Measurements from ENCODE around the gene SPEN.

The SPEN gene

DNA sequence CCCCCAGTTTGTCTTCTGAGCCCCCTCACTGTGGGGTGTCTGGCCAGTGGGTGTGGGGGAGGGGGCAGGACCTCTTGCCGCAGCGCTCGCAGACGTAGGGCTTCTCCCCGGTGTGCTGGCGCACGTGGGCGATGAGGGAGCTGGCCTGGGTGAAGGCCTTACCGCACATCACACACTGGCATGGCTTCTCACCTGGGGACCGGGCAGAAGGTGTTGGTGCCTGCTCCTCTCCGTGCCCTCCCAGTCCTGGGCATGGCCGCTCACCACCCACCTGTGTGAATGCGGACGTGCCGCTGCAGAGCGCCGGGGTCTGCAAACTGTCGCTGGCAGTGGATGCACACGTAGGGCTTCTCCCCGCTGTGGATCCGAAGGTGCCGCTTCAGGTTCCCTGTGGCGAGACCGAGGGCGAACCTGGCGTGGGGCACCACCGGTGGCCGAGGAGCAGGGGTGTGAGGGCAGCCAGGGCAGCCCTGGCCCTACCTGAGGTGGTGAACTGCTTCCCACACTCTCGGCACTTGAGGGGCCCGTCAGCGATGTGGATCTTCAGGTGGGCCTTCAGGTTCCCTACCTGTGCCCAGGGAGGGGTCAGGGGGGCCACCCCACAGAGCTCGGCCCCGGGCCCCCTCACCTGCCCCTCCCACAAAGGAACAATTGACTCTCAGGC lies 96.0 kb downstream of the SPEN start:
- H3K27me3 ChIP-seq (ENCODE audit: control insufficient read depth, insufficient read depth, low read length), result no peaks in the 10 kb centered on the region
- DNase-seq (ENCODE audit: low read depth, low spot score), result no peak
- peaks cover 38% of the 10 kb centered on the region for H3K36me3 ChIP-seq (ENCODE audit: control insufficient read depth, insufficient read depth, low read length)
- no peaks in the 10 kb centered on the region for H3K9me3 ChIP-seq (ENCODE audit: control insufficient read depth, insufficient read depth, low read length)
- WGBS (ENCODE audit: insufficient coverage, insufficient read length), result no CpG with 5 or more reads among the region's 33 CpGs
- no peak overlapping the region for H3K27ac ChIP-seq (ENCODE audit: low read length)
- H3K4me3 ChIP-seq (ENCODE audit: low read length), result no peak overlapping the region
- no peaks in the 10 kb centered on the region; the same call in 1 of the 2 replicates for H3K4me1 ChIP-seq (ENCODE audit: control insufficient read depth, insufficient read depth, low read length)

- H3K36me3 ChIP-seq (ENCODE audit: control insufficient read depth, insufficient read depth, low read length), result peaks cover 34% of the 10 kb centered on the region
- no CpG with 5 or more reads among the region's 22 CpGs for WGBS (ENCODE audit: insufficient coverage, insufficient read length)
These were observed 96.4 kb downstream of the SPEN start for GRCh38 chr1:15943992-15944307.

GRCh38 chr1:15944308-15945010 lies 97.0 kb downstream of the SPEN start:
- Histone ChIP-seq H3K9me3 (ENCODE audit: control insufficient read depth, insufficient read depth, low read length) (no peaks in the 10 kb centered on the region), H3K4me1 (ENCODE audit: control insufficient read depth, insufficient read depth, low read length) (no peaks in the 10 kb centered on the region; the same call in 1 of the 2 replicates), H3K27me3 (ENCODE audit: control insufficient read depth, insufficient read depth, low read length) (no peaks in the 10 kb centered on the region), H3K36me3 (ENCODE audit: control insufficient read depth, insufficient read depth, low read length) (peaks cover 31% of the 10 kb centered on the region), H3K27ac (ENCODE audit: low read length) (no peak overlapping the region), H3K4me3 (ENCODE audit: low read length) (no peak overlapping the region)
- no peak for DNase-seq (ENCODE audit: low read depth, low spot score)
- WGBS (ENCODE audit: insufficient coverage, insufficient read length), result no CpG with 5 or more reads among the region's 55 CpGs

More at GRCh38 chr1:15943992-15944307, 96.4 kb downstream of the SPEN start:
- H3K9me3 ChIP-seq (ENCODE audit: control insufficient read depth, insufficient read depth, low read length), result no peaks in the 10 kb centered on the region
- H3K4me1 ChIP-seq (ENCODE audit: control insufficient read depth, insufficient read depth, low read length), result no peaks in the 10 kb centered on the region; the same call in 1 of the 2 replicates
- H3K27ac ChIP-seq (ENCODE audit: low read length), result no peak overlapping the region
- no peak overlapping the region for H3K4me3 ChIP-seq (ENCODE audit: low read length)
- no peaks in the 10 kb centered on the region for H3K27me3 ChIP-seq (ENCODE audit: control insufficient read depth, insufficient read depth, low read length)
- DNase-seq (ENCODE audit: low read depth, low spot score), result no peak

DNA sequence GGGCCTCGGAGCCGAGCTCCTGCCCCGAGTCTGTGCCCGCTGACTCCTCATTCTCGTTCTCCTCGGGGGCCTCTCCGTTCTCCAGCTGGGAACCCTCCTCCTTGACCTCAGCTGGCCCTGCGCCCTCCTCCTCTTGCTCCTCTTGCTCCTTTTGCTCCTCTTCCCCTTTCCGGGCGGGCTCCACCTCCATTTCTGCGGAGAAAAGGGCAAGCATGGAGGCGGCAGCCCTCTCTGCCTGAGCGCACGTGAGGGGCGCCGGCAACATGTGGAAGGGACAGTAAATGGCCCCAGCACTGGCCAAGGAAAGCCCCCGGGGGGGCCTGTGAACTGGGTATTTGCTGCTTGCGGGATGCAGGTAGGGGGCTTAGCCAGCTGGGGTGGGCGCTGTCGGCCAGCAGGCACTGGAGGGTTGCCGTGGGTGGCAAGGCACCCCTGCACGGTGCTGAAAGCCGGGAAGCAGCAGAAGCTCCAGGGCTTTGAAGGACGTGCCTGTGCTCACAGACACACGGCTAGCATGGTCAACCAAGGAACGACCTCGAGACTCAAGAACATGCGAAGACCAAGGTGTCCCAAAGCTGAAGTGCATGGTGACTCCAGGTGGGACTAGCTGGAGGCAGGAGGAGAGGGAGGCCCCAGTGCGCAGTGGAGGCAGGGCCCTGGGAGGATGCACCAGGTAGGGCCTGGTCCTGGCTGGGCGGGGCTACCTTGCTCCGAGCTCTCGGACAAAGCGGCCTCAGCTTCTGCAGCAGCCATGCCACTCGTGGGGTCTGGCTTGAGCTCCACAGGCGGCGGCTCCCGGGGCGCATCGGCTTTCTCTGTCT lies 97.7 kb downstream of the SPEN start:
- H3K4me3 ChIP-seq (ENCODE audit: low read length), result no peak overlapping the region
- H3K36me3 ChIP-seq (ENCODE audit: control insufficient read depth, insufficient read depth, low read length), result peaks cover 30% of the 10 kb centered on the region
- no CpG with 5 or more reads among the region's 39 CpGs for WGBS (ENCODE audit: insufficient coverage, insufficient read length)
- H3K27ac ChIP-seq (ENCODE audit: low read length), result no peak overlapping the region
- H3K9me3 ChIP-seq (ENCODE audit: control insufficient read depth, insufficient read depth, low read length), result no peaks in the 10 kb centered on the region
- DNase-seq (ENCODE audit: low read depth, low spot score), result no peak
- peaks cover 2% of the 10 kb centered on the region; the same call in 1 of the 2 replicates for H3K4me1 ChIP-seq (ENCODE audit: control insufficient read depth, insufficient read depth, low read length)
- no peaks in the 10 kb centered on the region for H3K27me3 ChIP-seq (ENCODE audit: control insufficient read depth, insufficient read depth, low read length)

DNA sequence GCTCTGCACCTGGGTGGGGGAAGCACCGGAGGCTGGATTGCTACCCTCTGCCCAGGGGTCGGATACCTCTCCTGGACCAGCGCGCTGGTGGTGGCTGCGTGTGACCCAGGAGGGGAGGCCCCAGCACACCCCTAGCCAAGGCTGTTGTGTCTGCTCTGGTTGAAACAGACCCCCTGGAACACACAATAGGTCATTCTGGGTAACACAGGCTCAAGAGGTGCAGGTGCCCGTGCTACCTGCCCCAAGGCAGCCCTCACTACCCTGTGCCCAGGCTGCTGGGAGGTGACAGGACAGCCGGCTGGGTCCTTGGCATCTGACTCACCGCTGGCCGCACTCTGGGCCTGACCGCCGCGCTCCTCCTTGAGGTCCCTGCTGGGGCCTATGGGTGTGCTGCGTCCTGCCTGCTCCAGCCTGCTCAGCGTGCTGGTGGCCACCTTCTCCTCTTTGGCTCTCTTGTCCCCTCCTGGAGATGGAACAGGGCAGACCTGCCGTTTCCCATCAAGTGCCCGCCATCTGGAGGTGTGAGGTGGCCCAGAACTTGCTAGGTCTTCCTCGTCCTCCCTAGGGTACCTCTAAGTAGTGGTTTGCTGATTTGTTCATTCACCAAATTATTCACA lies 98.4 kb downstream of the SPEN start:
- Histone ChIP-seq H3K9me3 (ENCODE audit: control insufficient read depth, insufficient read depth, low read length) (no peaks in the 10 kb centered on the region), H3K4me1 (ENCODE audit: control insufficient read depth, insufficient read depth, low read length) (peaks cover 4% of the 10 kb centered on the region; the same call in 1 of the 2 replicates), H3K27me3 (ENCODE audit: control insufficient read depth, insufficient read depth, low read length) (no peaks in the 10 kb centered on the region), H3K36me3 (ENCODE audit: control insufficient read depth, insufficient read depth, low read length) (peaks cover 30% of the 10 kb centered on the region), H3K4me3 (ENCODE audit: low read length) (no peak overlapping the region), H3K27ac (ENCODE audit: low read length) (no peak overlapping the region)
- no CpG with 5 or more reads among the region's 17 CpGs for WGBS (ENCODE audit: insufficient coverage, insufficient read length)
- no peak for DNase-seq (ENCODE audit: low read depth, low spot score)

DNA sequence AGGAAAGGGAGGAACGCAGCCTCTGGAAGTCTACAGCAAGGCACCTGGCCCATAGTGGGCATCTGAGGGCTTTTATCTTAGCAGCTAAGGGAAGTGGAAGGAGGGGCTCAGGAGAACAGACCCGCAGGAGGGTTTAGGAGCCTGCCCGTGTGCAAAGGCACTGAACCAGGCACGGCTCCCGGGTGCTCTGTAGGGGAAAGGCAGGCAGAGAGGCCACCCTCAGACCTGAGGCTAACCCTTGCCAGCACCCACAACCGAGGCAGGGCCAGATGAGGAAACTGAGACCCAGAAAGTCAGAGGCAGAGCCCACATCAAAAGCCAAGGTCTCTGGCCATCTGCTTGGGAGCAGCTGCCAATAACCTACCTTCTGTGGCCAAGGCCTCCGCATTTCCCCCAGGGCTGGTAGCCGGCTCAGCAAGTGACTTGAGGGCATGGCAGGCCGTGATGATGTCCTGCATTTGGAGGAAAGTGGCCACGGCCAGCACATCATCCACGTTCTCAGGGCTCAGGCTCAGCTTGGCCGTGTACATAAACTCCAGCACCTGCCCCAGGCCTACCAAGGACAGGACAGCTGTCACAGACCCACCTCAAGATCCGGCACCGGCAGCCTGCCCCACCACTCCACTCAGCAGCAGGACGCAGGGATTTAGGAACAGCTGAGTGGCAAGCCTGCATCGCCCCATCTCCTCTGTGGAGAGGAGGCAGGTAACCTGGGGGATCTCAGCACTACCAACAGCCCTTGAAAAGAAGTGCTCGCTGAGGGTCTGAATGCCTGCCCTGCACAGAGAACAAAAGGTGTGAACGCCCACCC lies 99.3 kb downstream of the SPEN start:
- Histone ChIP-seq H3K27me3 (ENCODE audit: control insufficient read depth, insufficient read depth, low read length) (no peaks in the 10 kb centered on the region), H3K4me1 (ENCODE audit: control insufficient read depth, insufficient read depth, low read length) (peaks cover 8% of the 10 kb centered on the region), H3K27ac (ENCODE audit: low read length) (no peak overlapping the region), H3K36me3 (ENCODE audit: control insufficient read depth, insufficient read depth, low read length) (peaks cover 30% of the 10 kb centered on the region), H3K4me3 (ENCODE audit: low read length) (no peak overlapping the region), H3K9me3 (ENCODE audit: control insufficient read depth, insufficient read depth, low read length) (no peaks in the 10 kb centered on the region)
- DNase-seq (ENCODE audit: low read depth, low spot score), result no peak
- WGBS (ENCODE audit: insufficient coverage, insufficient read length), result no CpG with 5 or more reads among the region's 18 CpGs

- Histone ChIP-seq H3K4me1 (ENCODE audit: control insufficient read depth, insufficient read depth, low read length) (peaks cover 8% of the 10 kb centered on the region), H3K27ac (ENCODE audit: low read length) (no peak overlapping the region), H3K4me3 (ENCODE audit: low read length) (no peak overlapping the region), H3K9me3 (ENCODE audit: control insufficient read depth, insufficient read depth, low read length) (no peaks in the 10 kb centered on the region), H3K27me3 (ENCODE audit: control insufficient read depth, insufficient read depth, low read length) (no peaks in the 10 kb centered on the region), H3K36me3 (ENCODE audit: control insufficient read depth, insufficient read depth, low read length) (peaks cover 25% of the 10 kb centered on the region)
- no peak for DNase-seq (ENCODE audit: low read depth, low spot score)
- WGBS (ENCODE audit: insufficient coverage, insufficient read length), result no CpG with 5 or more reads among the region's 10 CpGs
These were observed 100.0 kb downstream of the SPEN start for GRCh38 chr1:15947382-15948090.

DNA sequence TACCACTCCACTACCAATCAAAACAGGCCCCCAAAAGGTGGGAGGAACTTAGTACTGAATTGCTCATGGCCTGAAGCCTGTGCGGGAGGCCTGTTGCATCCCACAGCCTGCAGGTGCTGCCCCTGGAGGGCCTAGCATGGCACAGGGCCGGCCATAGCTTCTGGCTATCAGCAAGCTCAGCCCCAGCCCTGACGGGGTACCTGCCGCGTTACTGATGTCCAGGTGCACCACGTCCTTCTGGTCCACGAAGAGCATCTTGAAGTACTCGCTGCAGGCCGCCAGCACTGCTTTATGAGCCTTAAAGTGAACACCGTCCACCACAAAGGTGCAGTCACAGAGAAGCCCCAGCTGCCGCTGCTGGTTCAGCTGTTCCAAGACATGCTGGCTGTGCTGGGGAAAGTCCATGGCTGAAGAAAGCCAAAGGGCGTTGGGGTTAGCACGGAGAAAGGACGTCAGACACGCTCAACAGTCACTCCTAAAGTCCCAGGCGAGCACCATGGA lies 100.6 kb downstream of the SPEN start:
- DNase-seq (ENCODE audit: low read depth, low spot score), result no peak
- WGBS (ENCODE audit: insufficient coverage, insufficient read length), result no CpG with 5 or more reads among the region's 16 CpGs
- Histone ChIP-seq H3K27ac (ENCODE audit: low read length) (no peak overlapping the region), H3K27me3 (ENCODE audit: control insufficient read depth, insufficient read depth, low read length) (no peaks in the 10 kb centered on the region), H3K4me3 (ENCODE audit: low read length) (no peak overlapping the region), H3K4me1 (ENCODE audit: control insufficient read depth, insufficient read depth, low read length) (peaks cover 8% of the 10 kb centered on the region), H3K36me3 (ENCODE audit: control insufficient read depth, insufficient read depth, low read length) (peaks cover 20% of the 10 kb centered on the region), H3K9me3 (ENCODE audit: control insufficient read depth, insufficient read depth, low read length) (no peaks in the 10 kb centered on the region)

- Histone ChIP-seq H3K4me1 (ENCODE audit: control insufficient read depth, insufficient read depth, low read length) (peaks cover 9% of the 10 kb centered on the region), H3K4me3 (ENCODE audit: low read length) (no peak overlapping the region)
- no peak for DNase-seq (ENCODE audit: low read depth, low spot score)
These were observed 101.3 kb downstream of the SPEN start for GRCh38 chr1:15948595-15949452.

More at GRCh38 chr1:15948595-15949452, 101.3 kb downstream of the SPEN start:
- H3K9me3 ChIP-seq (ENCODE audit: control insufficient read depth, insufficient read depth, low read length), result no peaks in the 10 kb centered on the region
- peaks cover 15% of the 10 kb centered on the region for H3K36me3 ChIP-seq (ENCODE audit: control insufficient read depth, insufficient read depth, low read length)
- no CpG with 5 or more reads among the region's 15 CpGs for WGBS (ENCODE audit: insufficient coverage, insufficient read length)
- H3K27me3 ChIP-seq (ENCODE audit: control insufficient read depth, insufficient read depth, low read length), result no peaks in the 10 kb centered on the region
- H3K27ac ChIP-seq (ENCODE audit: low read length), result no peak overlapping the region

Data from iPS DF 6.9 (cell line).